ENCODE data around the gene DCBLD1. TPM values are rescaled to one million over a fixed set of nuclear protein-coding genes. Genes with fewer than 3 reads are reported as not detected.
A peak's percentile ranks its signal among the peaks of the same experiment; 100 is the strongest.
"Not testable (repeated sequence)": the region's sequence is repeated elsewhere in the genome, so short reads cannot be mapped to it uniquely, and the experiment has no call there.

Gene DCBLD1
- total and polyA plus RNA-seq, 2 of the 13 experiments (the other 11 are each of a cell fraction or from before 2014, with no cell fraction given): 23.2 to 41.5 TPM

DNA sequence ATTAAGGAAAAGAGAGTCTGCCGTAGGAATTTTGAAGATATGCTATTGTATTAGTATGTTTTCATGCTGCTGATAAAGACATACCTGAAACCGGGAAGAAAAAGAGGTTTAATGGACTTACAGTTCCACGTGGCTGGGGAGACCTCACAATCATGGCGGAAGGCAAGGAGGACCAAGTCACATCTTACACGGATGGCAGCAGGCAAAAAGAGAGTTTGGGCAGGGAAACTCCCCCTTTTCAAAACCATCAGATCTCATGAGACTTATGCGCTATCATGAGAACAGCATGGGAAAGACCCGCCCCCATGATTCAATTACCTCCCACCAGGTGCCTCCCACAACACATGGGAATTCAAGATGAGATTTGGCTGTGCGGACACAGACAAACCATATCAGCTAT is 40.2 kb upstream of the DCBLD1 start:
- Histone ChIP-seq H3K9me3 (ENCODE audit: low read length) (peaks cover 14% of the 10 kb centered on the region; the same call in 1 of the 2 replicates), H3K4me2 (ENCODE audit: low read depth, low read length) (peak overlapping the region; percentile 28), H3K27ac (ENCODE audit: extremely low read length, insufficient read depth, low read length) (peak overlapping the region; percentile 32), H3K4me1 (ENCODE audit: insufficient read depth, low read length) (peaks cover 21% of the 10 kb centered on the region)
- 70% methylated on average over 8 of the region's 8 CpGs for WGBS (ENCODE audit: low lambda C conversion rate)
- BruUV-seq (replicated peaks); H3K27me3 ChIP-seq (ENCODE audit: control insufficient read depth in 1 of 2, insufficient read depth in 2 of 2, low read length in 2 of 2); H3K9ac ChIP-seq (ENCODE audit: insufficient read depth, low read depth, low read length); POLR2A ChIA-PET; H4K20me1 ChIP-seq (ENCODE audit: insufficient read depth, low read length); CTCF ChIA-PET (ENCODE audit: low intra/inter-chr PET ratio, low total read pairs); ATAC-seq; FAIRE-seq; H2AFZ ChIP-seq (ENCODE audit: low read length); H3K4me3 ChIP-seq (replicated peaks in 1 of 3; ENCODE audit: insufficient read depth in 1 of 3, low read depth in 2 of 3, low read length in 3 of 3); H3K79me2 ChIP-seq (ENCODE audit: insufficient read depth, low read length); DNase-seq (ENCODE audit: low spot score); H3K36me3 ChIP-seq (replicated peaks in 1 of 2; ENCODE audit: control insufficient read depth in 1 of 2, insufficient read depth in 2 of 2, low read length in 2 of 2); in situ Hi-C loops (cut with HindIII; ENCODE audit: extremely low pct_ligation_motif_present, low pct_unique_long_range_greater_than_20kb): not testable (repeated sequence)
- intact Hi-C loops (cut with micrococcal nuclease; ENCODE audit: unreplicated experiment): loop anchor here (5.0 to 10.0 kb wide), 2 partner anchors 35 to 392 kb away; no protein-coding TSS in a partner anchor
- TF ChIP-seq ZNF792 (CRISPR knock-in tag; IDR thresholded peaks at IDR 0.05) (0 out of 2 replicates have a peak, but pooled peaks have one; percentile 1), SALL1 (CRISPR knock-in tag; IDR thresholded peaks at IDR 0.05) (0 out of 2 replicates have a peak, but pooled peaks have one; percentile 6), PHF5A (CRISPR knock-in tag; IDR thresholded peaks at IDR 0.05; ENCODE audit: low read depth, unreplicated experiment) (peak; percentile 4), KLF16 (CRISPR knock-in tag; IDR thresholded peaks at IDR 0.05) (peak in 1 of 2 experiments; percentile 13; a peak in 1 of 4 replicates)

DNA sequence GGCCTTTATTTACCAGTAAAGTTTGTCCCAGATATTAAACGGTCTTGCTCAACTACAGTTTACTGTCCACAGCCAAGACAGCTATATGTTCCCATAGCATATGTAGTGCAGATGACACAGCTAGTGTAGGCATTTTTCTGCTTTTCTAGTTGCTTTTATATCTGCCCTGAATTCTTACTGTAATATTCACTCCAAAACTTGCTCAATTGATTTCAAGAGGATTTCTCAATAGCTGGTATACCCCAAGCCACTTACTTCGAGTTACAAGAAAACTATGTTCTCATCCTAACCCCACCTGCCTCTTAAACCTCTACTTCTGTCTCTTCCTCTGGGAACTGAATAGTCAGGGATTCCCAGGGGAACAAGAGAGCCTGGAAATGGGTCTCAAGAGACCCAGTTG is 37.9 kb upstream of the DCBLD1 start:
- intact Hi-C loops (cut with micrococcal nuclease; ENCODE audit: unreplicated experiment): loop anchor here (5.0 to 10.0 kb wide), 2 partner anchors 33 to 390 kb away; no protein-coding TSS in a partner anchor
- ATAC-seq: no peak
- Histone ChIP-seq H3K9me3 (ENCODE audit: low read length) (peaks cover 13% of the 10 kb centered on the region; the same call in 1 of the 2 replicates), H3K9ac (ENCODE audit: insufficient read depth, low read depth, low read length) (no peak overlapping the region), H3K4me2 (ENCODE audit: low read depth, low read length) (no peak overlapping the region), H3K79me2 (ENCODE audit: insufficient read depth, low read length) (no peaks in the 10 kb centered on the region), H3K4me3 (replicated peaks in 1 of 3; ENCODE audit: insufficient read depth in 1 of 3, low read depth in 2 of 3, low read length in 3 of 3) (no peak overlapping the region), H4K20me1 (ENCODE audit: insufficient read depth, low read length) (no peaks in the 10 kb centered on the region), H3K27ac (ENCODE audit: extremely low read length, insufficient read depth, low read length) (no peak overlapping the region), H3K27me3 (ENCODE audit: control insufficient read depth in 1 of 2, insufficient read depth in 2 of 2, low read length in 2 of 2) (peaks cover 2 to 16% of the 10 kb centered on the region in 2 experiments; a peak in 4 of 5 replicates), H2AFZ (ENCODE audit: low read length) (no peak overlapping the region), H3K36me3 (replicated peaks in 1 of 2; ENCODE audit: control insufficient read depth in 1 of 2, insufficient read depth in 2 of 2, low read length in 2 of 2) (no peaks in the 10 kb centered on the region), H3K4me1 (ENCODE audit: insufficient read depth, low read length) (peaks cover 36% of the 10 kb centered on the region)
- in situ Hi-C loops (cut with HindIII; ENCODE audit: extremely low pct_ligation_motif_present, low pct_unique_long_range_greater_than_20kb): no loop called here
- ChIA-PET CTCF (ENCODE audit: low intra/inter-chr PET ratio, low total read pairs) (no interaction called here), POLR2A (interaction anchor here (1.3 kb wide), 1 partner anchor 158 kb away, joined by 6 read pairs; the partner anchor contains the start of gene GOPC)
- BruUV-seq (replicated peaks): no TSS peak
- DNase-seq (ENCODE audit: low spot score): no peak
- WGBS (ENCODE audit: low lambda C conversion rate): 81% methylated on average over 2 of the region's 2 CpGs
- no peak for FAIRE-seq
- TF ChIP-seq KDM1A (CRISPR knock-in tag; IDR thresholded peaks at IDR 0.05) (no peak), ZNF546 (CRISPR knock-in tag; conservative IDR thresholded peaks at IDR 0.05) (no peak), MXD4 (CRISPR knock-in tag; IDR thresholded peaks at IDR 0.05) (no peak), SPEN (CRISPR knock-in tag; IDR thresholded peaks at IDR 0.05; ENCODE audit: low read depth) (no peak), SP140L (CRISPR knock-in tag; IDR thresholded peaks at IDR 0.05; ENCODE audit: borderline replicate concordance) (no peak), CEBPB (IDR thresholded peaks at IDR 0.05; ENCODE audit: borderline replicate concordance, low read depth, low read length) (no peak)
- TF ChIP-seq, protein P1, sequence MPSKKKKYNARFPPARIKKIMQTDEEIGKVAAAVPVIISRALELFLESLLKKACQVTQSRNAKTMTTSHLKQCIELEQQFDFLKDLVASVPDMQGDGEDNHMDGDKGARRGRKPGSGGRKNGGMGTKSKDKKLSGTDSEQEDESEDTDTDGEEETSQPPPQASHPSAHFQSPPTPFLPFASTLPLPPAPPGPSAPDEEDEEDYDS (CRISPR knock-in tag; IDR thresholded peaks at IDR 0.05): no peak
- TF ChIP-seq, protein P2, sequence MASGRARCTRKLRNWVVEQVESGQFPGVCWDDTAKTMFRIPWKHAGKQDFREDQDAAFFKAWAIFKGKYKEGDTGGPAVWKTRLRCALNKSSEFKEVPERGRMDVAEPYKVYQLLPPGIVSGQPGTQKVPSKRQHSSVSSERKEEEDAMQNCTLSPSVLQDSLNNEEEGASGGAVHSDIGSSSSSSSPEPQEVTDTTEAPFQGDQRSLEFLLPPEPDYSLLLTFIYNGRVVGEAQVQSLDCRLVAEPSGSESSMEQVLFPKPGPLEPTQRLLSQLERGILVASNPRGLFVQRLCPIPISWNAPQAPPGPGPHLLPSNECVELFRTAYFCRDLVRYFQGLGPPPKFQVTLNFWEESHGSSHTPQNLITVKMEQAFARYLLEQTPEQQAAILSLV (CRISPR knock-in tag; IDR thresholded peaks at IDR 0.05; ENCODE audit: borderline replicate concordance): no peak
- TF ChIP-seq, protein P3, sequence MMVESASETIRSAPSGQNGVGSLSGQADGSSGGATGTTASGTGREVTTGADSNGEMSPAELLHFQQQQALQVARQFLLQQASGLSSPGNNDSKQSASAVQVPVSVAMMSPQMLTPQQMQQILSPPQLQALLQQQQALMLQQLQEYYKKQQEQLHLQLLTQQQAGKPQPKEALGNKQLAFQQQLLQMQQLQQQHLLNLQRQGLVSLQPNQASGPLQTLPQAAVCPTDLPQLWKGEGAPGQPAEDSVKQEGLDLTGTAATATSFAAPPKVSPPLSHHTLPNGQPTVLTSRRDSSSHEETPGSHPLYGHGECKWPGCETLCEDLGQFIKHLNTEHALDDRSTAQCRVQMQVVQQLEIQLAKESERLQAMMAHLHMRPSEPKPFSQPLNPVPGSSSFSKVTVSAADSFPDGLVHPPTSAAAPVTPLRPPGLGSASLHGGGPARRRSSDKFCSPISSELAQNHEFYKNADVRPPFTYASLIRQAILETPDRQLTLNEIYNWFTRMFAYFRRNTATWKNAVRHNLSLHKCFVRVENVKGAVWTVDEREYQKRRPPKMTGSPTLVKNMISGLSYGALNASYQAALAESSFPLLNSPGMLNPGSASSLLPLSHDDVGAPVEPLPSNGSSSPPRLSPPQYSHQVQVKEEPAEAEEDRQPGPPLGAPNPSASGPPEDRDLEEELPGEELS (CRISPR knock-in tag; IDR thresholded peaks at IDR 0.05): no peak
